Activated CD8-positive, alpha-beta T cell treated with anti-CD3 and anti-CD28 coated beads, Interleukin-2, amount 10 ng/mL, durations not matched to agents 7 days and 5 days (primary cell): ENCODE measurements around the gene EYS. TPM values are rescaled to one million over a fixed set of nuclear protein-coding genes. Genes with fewer than 3 reads are reported as not detected.
"Not testable (repeated sequence)": the region's sequence is repeated elsewhere in the genome, so short reads cannot be mapped to it uniquely, and the experiment has no call there.

Source experiments
- ATAC-seq: fragments of 150-1000 bp; cut with Tn5 transposase; one replicate; pipeline ENCODE4 v1.10.0; 2021; ENCODE audit warnings: moderate library complexity
- CTCF ChIA-PET: fragments of 350-600 bp; sonication (Branson Sonifier 250); formaldehyde crosslinking; loops from one replicate; lab custom pipeline; 2021; ENCODE audit warnings: antibody characterized with exemption; lab: Charles Lee
- POLR2A ChIA-PET: fragments of 350-600 bp; sonication (Branson Sonifier 250); formaldehyde crosslinking; loops from one replicate; lab custom pipeline; 2021; ENCODE audit warnings: antibody characterized with exemption; lab: Charles Lee
- DNase-seq: peaks from one replicate; pipeline ENCODE4 v3.0.0-alpha.2; 2020
- H3K27ac Mint-ChIP-seq: one replicate; pipeline ENCODE4 v1.8.0; 2021; ENCODE audit warnings: mild to moderate bottlenecking, mixed read lengths
- H3K27me3 Mint-ChIP-seq: one replicate; pipeline ENCODE4 v1.8.0; 2021; ENCODE audit warnings: low read depth, mixed read lengths
- H3K36me3 Mint-ChIP-seq: one replicate; pipeline ENCODE4 v1.8.0; 2021; ENCODE audit warnings: low read depth, mixed read lengths
- H3K4me1 Mint-ChIP-seq: one replicate; pipeline ENCODE4 v1.8.0; 2021; ENCODE audit warnings: low read depth, mixed read lengths
- H3K4me3 Mint-ChIP-seq: one replicate; pipeline ENCODE4 v1.8.0; 2021; ENCODE audit warnings: mild to moderate bottlenecking, mixed read lengths
- H3K9me3 Mint-ChIP-seq: one replicate; pipeline ENCODE4 v1.8.0; 2022; ENCODE audit warnings: mixed read lengths; ENCODE audit not compliant: insufficient read depth
- total RNA-seq, 2 experiments: library from RNA; stranded (reverse); gene quantifications; one replicate each; pipeline ENCODE4 v1.2.3, GENCODE V29; 2021

EYS gene
- total RNA-seq, 2 experiments from 2014 or later = not detected

GRCh38 chr6:64256483-64256882, 1450.5 kb downstream of the EYS start:
- ATAC-seq = no peak
- no peak for DNase-seq
- POLR2A ChIA-PET = no interaction called here
- no peak overlapping the region for H3K4me3 Mint-ChIP-seq
- CTCF ChIA-PET = no interaction called here
- no peaks in the 10 kb centered on the region for H3K36me3 Mint-ChIP-seq
- no peaks in the 10 kb centered on the region for H3K4me1 Mint-ChIP-seq
- no peaks in the 10 kb centered on the region for H3K9me3 Mint-ChIP-seq
- H3K27me3 Mint-ChIP-seq = no peaks in the 10 kb centered on the region
- no peak overlapping the region for H3K27ac Mint-ChIP-seq

DNA sequence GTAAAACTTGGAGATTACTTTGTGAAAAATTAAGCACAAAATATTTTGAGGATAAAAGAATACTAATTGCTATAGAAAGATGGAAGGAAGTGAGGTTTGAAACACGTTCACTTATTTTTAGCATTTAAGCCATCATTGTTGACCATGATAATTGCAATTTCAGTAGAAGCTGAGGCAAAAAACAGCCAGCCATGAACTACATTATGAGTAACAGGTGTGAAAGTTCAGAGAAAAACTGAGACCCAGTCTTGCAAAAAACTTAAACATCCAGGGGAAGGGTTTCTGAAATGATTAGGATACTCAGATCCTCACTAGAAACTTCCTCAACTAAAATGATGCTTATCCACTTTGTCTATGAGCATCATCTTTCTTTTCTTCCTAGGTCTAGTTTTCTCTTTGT, 1452.0 kb downstream of the EYS start:
- Mint-ChIP-seq H3K36me3 (no peaks in the 10 kb centered on the region), H3K4me3 (no peak overlapping the region), H3K27ac (no peak overlapping the region), H3K4me1 (no peaks in the 10 kb centered on the region), H3K27me3 (no peaks in the 10 kb centered on the region), H3K9me3 (no peaks in the 10 kb centered on the region)
- POLR2A ChIA-PET = no interaction called here
- DNase-seq (no peak), ATAC-seq (no peak)
- CTCF ChIA-PET = no interaction called here

DNA sequence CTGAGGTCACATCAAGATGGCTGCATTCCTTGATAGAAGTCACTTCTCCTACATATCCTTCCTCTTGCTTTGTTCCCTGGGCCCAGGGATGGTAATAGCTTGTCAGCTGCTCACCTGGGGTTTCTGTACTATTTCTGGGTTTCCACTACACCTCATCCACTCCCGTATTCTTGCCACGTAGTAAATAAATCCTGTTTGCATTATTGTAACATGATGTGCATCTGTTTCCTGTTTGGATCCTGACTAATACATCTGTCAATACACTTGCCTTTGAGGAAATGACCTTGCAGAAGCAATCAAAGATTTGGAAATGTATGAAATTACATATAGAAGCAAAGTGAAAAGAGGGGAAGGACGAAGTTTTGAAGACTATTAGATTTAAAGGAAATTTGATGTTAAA, 1452.5 kb downstream of the EYS start:
- ChIA-PET CTCF (no interaction called here), POLR2A (no interaction called here)
- Mint-ChIP-seq H3K9me3 (no peaks in the 10 kb centered on the region), H3K27ac (no peak overlapping the region), H3K4me3 (no peak overlapping the region), H3K36me3 (no peaks in the 10 kb centered on the region), H3K4me1 (no peaks in the 10 kb centered on the region), H3K27me3 (no peaks in the 10 kb centered on the region)
- ATAC-seq (no peak), DNase-seq (no peak)

GRCh38 chr6:64252256-64252655, 1454.8 kb downstream of the EYS start:
- DNase-seq (no peak), ATAC-seq (no peak)
- Mint-ChIP-seq H3K27me3 (no peaks in the 10 kb centered on the region), H3K4me3 (no peak overlapping the region), H3K27ac (no peak overlapping the region), H3K4me1 (no peaks in the 10 kb centered on the region), H3K9me3 (no peaks in the 10 kb centered on the region), H3K36me3 (no peaks in the 10 kb centered on the region)
- CTCF ChIA-PET = no interaction called here
- POLR2A ChIA-PET = no interaction called here

GRCh38 chr6:64250126-64250525, 1456.9 kb downstream of the EYS start:
- no peak overlapping the region for H3K4me3 Mint-ChIP-seq
- DNase-seq (no peak), ATAC-seq (no peak)
- H3K4me1 Mint-ChIP-seq = no peaks in the 10 kb centered on the region
- H3K27ac Mint-ChIP-seq = no peak overlapping the region
- ChIA-PET POLR2A (no interaction called here), CTCF (no interaction called here)
- H3K36me3 Mint-ChIP-seq = no peaks in the 10 kb centered on the region
- no peaks in the 10 kb centered on the region for H3K27me3 Mint-ChIP-seq
- H3K9me3 Mint-ChIP-seq = peaks cover 4% of the 10 kb centered on the region

GRCh38 chr6:64249115-64249514, 1457.9 kb downstream of the EYS start:
- Mint-ChIP-seq H3K4me3 (no peak overlapping the region), H3K36me3 (no peaks in the 10 kb centered on the region), H3K9me3 (peaks cover 6% of the 10 kb centered on the region), H3K4me1 (no peaks in the 10 kb centered on the region), H3K27ac (no peak overlapping the region), H3K27me3 (no peaks in the 10 kb centered on the region)
- DNase-seq (no peak), ATAC-seq (no peak)
- ChIA-PET CTCF (no interaction called here), POLR2A (no interaction called here)

DNA sequence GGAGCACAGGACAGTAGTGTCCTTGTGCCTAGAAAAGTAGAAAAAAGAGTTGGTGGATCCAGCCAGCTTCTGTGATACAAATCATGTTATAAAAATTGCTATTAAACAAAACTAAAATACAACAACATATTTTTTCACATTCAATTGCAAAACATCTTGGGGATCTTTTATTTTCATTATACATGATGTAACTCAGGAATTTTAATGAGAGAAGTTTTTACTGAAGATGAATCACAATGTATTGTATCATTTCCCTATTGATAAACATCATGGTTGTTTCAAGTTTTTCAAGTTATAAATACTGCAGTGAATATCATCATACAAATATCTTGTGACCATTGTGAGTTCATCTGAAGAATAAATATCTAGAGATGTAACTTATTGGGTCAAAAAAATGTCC, 1463.4 kb downstream of the EYS start:
- no peaks in the 10 kb centered on the region for H3K36me3 Mint-ChIP-seq
- H3K9me3 Mint-ChIP-seq = peaks cover 7% of the 10 kb centered on the region
- ChIA-PET POLR2A (no interaction called here), CTCF (no interaction called here)
- no peak overlapping the region for H3K4me3 Mint-ChIP-seq
- H3K27me3 Mint-ChIP-seq = no peaks in the 10 kb centered on the region
- no peaks in the 10 kb centered on the region for H3K4me1 Mint-ChIP-seq
- no peak overlapping the region for H3K27ac Mint-ChIP-seq
- DNase-seq = no peak
- no peak for ATAC-seq

DNA sequence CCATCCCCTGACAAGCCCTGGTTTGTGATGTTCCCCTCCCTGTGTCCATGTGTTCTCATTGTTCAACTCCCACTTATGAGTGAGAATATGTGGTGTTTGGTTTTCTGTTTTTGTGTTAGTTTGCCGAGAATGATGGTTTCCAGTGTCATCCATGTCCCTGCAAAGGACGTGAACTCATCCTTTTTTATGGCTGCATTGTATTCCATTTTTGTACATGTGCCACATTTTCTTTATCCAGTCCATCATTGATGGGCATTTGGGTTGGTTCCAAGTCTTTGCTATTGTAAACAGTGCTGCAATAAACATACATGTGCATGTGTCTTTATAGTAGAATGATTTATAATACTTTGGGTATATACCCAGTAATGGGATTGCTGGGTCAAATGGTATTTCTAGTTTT, 1468.1 kb downstream of the EYS start:
- H3K27ac Mint-ChIP-seq, CTCF ChIA-PET, H3K4me3 Mint-ChIP-seq: not testable (repeated sequence)

GRCh38 chr6:64238071-64238470, 1469.0 kb downstream of the EYS start:
- ATAC-seq (no peak), DNase-seq (no peak)
- no peak overlapping the region for H3K27ac Mint-ChIP-seq
- H3K4me1 Mint-ChIP-seq = no peaks in the 10 kb centered on the region
- CTCF ChIA-PET = no interaction called here
- POLR2A ChIA-PET = no interaction called here
- no peaks in the 10 kb centered on the region for H3K9me3 Mint-ChIP-seq
- no peaks in the 10 kb centered on the region for H3K36me3 Mint-ChIP-seq
- no peak overlapping the region for H3K4me3 Mint-ChIP-seq
- H3K27me3 Mint-ChIP-seq = no peaks in the 10 kb centered on the region

More for the DNA sequence above, 1468.1 kb downstream of the EYS start:
- H3K36me3 Mint-ChIP-seq, H3K9me3 Mint-ChIP-seq, H3K27me3 Mint-ChIP-seq, H3K4me1 Mint-ChIP-seq, POLR2A ChIA-PET, ATAC-seq, DNase-seq: not testable (repeated sequence)

- Mint-ChIP-seq H3K4me1 (no peaks in the 10 kb centered on the region), H3K27me3 (no peaks in the 10 kb centered on the region), H3K27ac (no peak overlapping the region), H3K9me3 (no peaks in the 10 kb centered on the region), H3K36me3 (no peaks in the 10 kb centered on the region), H3K4me3 (no peak overlapping the region)
- POLR2A ChIA-PET = no interaction called here
- DNase-seq (no peak), ATAC-seq (no peak)
- CTCF ChIA-PET = no interaction called here
Measured at GRCh38 chr6:64233746-64234145, 1473.3 kb downstream of the EYS start.

- Mint-ChIP-seq H3K9me3 (no peaks in the 10 kb centered on the region), H3K4me3 (no peak overlapping the region), H3K4me1 (no peaks in the 10 kb centered on the region), H3K27me3 (no peaks in the 10 kb centered on the region), H3K27ac (no peak overlapping the region), H3K36me3 (no peaks in the 10 kb centered on the region)
- DNase-seq = no peak
- ChIA-PET CTCF (no interaction called here), POLR2A (no interaction called here)
- no peak for ATAC-seq
Measured at GRCh38 chr6:64231928-64232327, 1475.1 kb downstream of the EYS start.

DNA sequence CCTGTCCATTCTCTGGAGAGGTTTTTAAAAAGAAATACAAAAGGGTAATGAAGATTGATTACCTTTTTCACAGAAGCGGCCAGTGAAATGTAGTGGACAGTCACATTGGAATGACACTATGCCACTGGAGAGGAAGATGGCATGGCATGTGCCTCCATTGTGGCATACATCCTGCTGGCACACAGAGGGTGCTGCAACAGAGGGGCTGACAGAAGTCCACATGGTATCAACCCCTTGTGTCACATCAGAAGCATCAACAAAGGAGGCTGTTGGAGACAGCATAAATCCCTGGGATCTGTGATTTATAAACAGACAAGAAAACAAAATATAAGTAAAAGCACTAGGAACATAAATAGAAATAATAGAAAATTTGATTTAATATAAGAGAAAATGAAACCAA, 1476.5 kb downstream of the EYS start:
- Mint-ChIP-seq H3K9me3 (no peaks in the 10 kb centered on the region), H3K27ac (no peak overlapping the region), H3K4me3 (no peak overlapping the region), H3K36me3 (no peaks in the 10 kb centered on the region), H3K27me3 (no peaks in the 10 kb centered on the region), H3K4me1 (no peaks in the 10 kb centered on the region)
- POLR2A ChIA-PET = no interaction called here
- DNase-seq (no peak), ATAC-seq (no peak)
- CTCF ChIA-PET = no interaction called here

DNA sequence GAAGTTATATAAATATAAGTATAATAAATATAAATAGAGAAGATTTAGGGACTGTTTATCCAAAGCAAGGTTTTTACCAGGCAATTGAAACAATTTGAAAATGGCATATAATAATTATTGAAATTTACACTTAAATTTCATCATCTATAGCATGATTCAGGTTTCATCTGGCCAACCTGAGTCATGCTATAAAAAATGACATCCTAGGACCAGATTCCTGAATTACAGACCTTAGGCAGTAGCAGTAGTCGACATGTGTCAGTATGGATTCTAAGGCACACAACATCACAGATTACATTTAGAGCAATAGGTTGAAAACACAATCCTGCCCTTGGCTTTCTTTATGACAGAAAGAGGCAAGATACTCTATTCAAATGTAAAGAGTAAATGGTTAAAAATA, 1479.2 kb downstream of the EYS start:
- Mint-ChIP-seq H3K9me3 (no peaks in the 10 kb centered on the region), H3K4me1 (no peaks in the 10 kb centered on the region), H3K4me3 (no peak overlapping the region), H3K27me3 (no peaks in the 10 kb centered on the region), H3K36me3 (no peaks in the 10 kb centered on the region), H3K27ac (no peak overlapping the region)
- CTCF ChIA-PET = no interaction called here
- DNase-seq = no peak
- POLR2A ChIA-PET = no interaction called here
- ATAC-seq = no peak
